Measurements from ENCODE around the gene CLSTN2.

The CLSTN2 gene

GRCh38 chr3:140219291-140219690, 284.3 kb downstream of the CLSTN2 start:
- TF ChIP-seq CTCF (IDR thresholded peaks at IDR 0.05) = no peak
- Histone ChIP-seq H3K27ac (no peak overlapping the region), H3K4me3 (no peak overlapping the region)
- DNase-seq (ENCODE audit: low spot score) = no peak

GRCh38 chr3:140219923-140220452, 285.0 kb downstream of the CLSTN2 start:
- no peak overlapping the region for H3K4me3 ChIP-seq
- DNase-seq (ENCODE audit: low spot score) = no peak
- TF ChIP-seq CTCF (IDR thresholded peaks at IDR 0.05) = no peak
- no peak overlapping the region for H3K27ac ChIP-seq

DNA sequence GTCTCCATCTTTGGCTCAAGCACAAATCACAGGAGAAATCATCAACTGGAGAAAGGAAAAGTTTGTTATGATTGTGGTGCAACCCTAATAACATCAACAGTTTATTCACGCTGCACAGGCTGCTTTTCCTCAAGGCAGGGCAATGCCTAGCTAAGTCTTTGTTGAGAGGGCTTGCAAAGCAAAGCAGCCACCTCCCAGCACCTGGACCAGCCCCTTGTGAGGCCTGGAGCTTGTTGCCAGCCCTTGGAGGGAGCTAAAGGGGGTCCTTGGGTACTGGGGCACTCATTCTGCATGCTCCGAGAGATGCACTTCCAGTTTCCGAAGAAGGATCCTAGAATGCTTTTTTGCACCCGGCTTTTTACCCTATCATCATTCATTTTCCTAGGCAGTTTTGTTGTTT, 288.2 kb downstream of the CLSTN2 start:
- no peak for DNase-seq (ENCODE audit: low spot score)
- H3K27ac ChIP-seq = no peak overlapping the region
- TF ChIP-seq CTCF (IDR thresholded peaks at IDR 0.05) = no peak
- H3K4me3 ChIP-seq = no peak overlapping the region

- no peak for TF ChIP-seq CTCF (IDR thresholded peaks at IDR 0.05)
- Histone ChIP-seq H3K4me3 (no peak overlapping the region), H3K27ac (no peak overlapping the region)
- DNase-seq (ENCODE audit: low spot score) = no peak
Observed at GRCh38 chr3:140223631-140224030, 288.6 kb downstream of the CLSTN2 start.

- DNase-seq (ENCODE audit: low spot score) = no peak
- Histone ChIP-seq H3K4me3 (no peak overlapping the region), H3K27ac (no peak overlapping the region)
- no peak for TF ChIP-seq CTCF (IDR thresholded peaks at IDR 0.05)
Observed at GRCh38 chr3:140224307-140224706, 289.3 kb downstream of the CLSTN2 start.

GRCh38 chr3:140225996-140226395, 291.0 kb downstream of the CLSTN2 start:
- DNase-seq (ENCODE audit: low spot score) = no peak
- H3K4me3 ChIP-seq = no peak overlapping the region
- TF ChIP-seq CTCF (IDR thresholded peaks at IDR 0.05) = no peak
- no peak overlapping the region for H3K27ac ChIP-seq

DNA sequence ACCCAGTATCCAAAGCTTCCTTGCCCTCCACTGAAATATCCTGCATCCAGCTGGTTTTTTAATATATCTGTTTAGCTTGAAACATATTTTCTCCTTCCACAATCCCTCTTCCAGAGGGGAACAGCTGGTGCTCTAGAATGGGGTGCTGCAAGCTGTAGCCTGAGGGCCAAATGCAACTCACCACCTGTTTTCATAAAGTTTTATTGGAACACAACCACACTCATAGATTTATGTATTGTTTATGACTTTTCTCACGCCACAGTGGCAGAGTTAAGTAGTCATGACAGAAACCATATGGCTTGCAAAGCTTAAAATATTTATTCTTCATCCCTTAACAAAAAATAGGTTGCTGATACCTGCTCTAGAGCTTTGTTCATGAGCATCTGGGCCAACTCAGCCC, 298.7 kb downstream of the CLSTN2 start:
- no peak overlapping the region for H3K27ac ChIP-seq
- no peak for TF ChIP-seq CTCF (IDR thresholded peaks at IDR 0.05)
- no peak overlapping the region for H3K4me3 ChIP-seq
- no peak for DNase-seq (ENCODE audit: low spot score)

Data from coronary artery (tissue), 2 donors.